ENCODE data around the gene GPR151.

The GPR151 gene

GRCh38 chr5:146475906-146476305 is 40.1 kb downstream of the GPR151 start:
- Histone ChIP-seq H3K27ac (ENCODE audit: low read length) (no peak overlapping the region), H3K79me2 (ENCODE audit: low read length) (peaks cover 55% of the 10 kb centered on the region), H3K36me3 (replicated peaks; ENCODE audit: low read depth, low read length) (peaks cover 48% of the 10 kb centered on the region), H4K20me1 (ENCODE audit: insufficient read depth, low read length) (peaks cover 12% of the 10 kb centered on the region; the same call in 1 of the 2 replicates), H3K27me3 (ENCODE audit: low read depth, low read length) (no peaks in the 10 kb centered on the region), H3K9me3 (ENCODE audit: insufficient read depth, low read length) (no peaks in the 10 kb centered on the region), H3K4me2 (ENCODE audit: low read length) (no peak overlapping the region), H2AFZ (ENCODE audit: low read depth, low read length) (no peak overlapping the region), H3K9ac (ENCODE audit: low read length) (no peak overlapping the region), H3K4me1 (ENCODE audit: low read length) (peaks cover 16% of the 10 kb centered on the region), H3K4me3 (ENCODE audit: low read length) (no peak overlapping the region)
- TF ChIP-seq CTCF (IDR thresholded peaks at IDR 0.05; ENCODE audit: low read depth, low read length) (no peak), EZH2phosphoT487 (IDR thresholded peaks at IDR 0.05; ENCODE audit: low read depth) (no peak)

GRCh38 chr5:146475190-146475780 is 40.7 kb downstream of the GPR151 start:
- H3K4me2 ChIP-seq (ENCODE audit: low read length): no peak overlapping the region
- TF ChIP-seq CTCF (IDR thresholded peaks at IDR 0.05; ENCODE audit: low read depth, low read length) (no peak), EZH2phosphoT487 (IDR thresholded peaks at IDR 0.05; ENCODE audit: low read depth) (no peak)
- no peak overlapping the region for H3K4me3 ChIP-seq (ENCODE audit: low read length)
- peaks cover 52% of the 10 kb centered on the region for H3K79me2 ChIP-seq (ENCODE audit: low read length)
- no peaks in the 10 kb centered on the region for H3K27me3 ChIP-seq (ENCODE audit: low read depth, low read length)
- no peaks in the 10 kb centered on the region for H3K9me3 ChIP-seq (ENCODE audit: insufficient read depth, low read length)
- no peak overlapping the region for H3K9ac ChIP-seq (ENCODE audit: low read length)
- peaks cover 12% of the 10 kb centered on the region; the same call in 1 of the 2 replicates for H4K20me1 ChIP-seq (ENCODE audit: insufficient read depth, low read length)
- H3K4me1 ChIP-seq (ENCODE audit: low read length): peaks cover 16% of the 10 kb centered on the region
- peaks cover 53% of the 10 kb centered on the region for H3K36me3 ChIP-seq (replicated peaks; ENCODE audit: low read depth, low read length)
- H3K27ac ChIP-seq (ENCODE audit: low read length): no peak overlapping the region
- no peak overlapping the region for H2AFZ ChIP-seq (ENCODE audit: low read depth, low read length)

- Histone ChIP-seq H3K4me3 (ENCODE audit: low read length) (no peak overlapping the region), H2AFZ (ENCODE audit: low read depth, low read length) (no peak overlapping the region), H3K36me3 (replicated peaks; ENCODE audit: low read depth, low read length) (peaks cover 51% of the 10 kb centered on the region), H3K27me3 (ENCODE audit: low read depth, low read length) (no peaks in the 10 kb centered on the region), H3K27ac (ENCODE audit: low read length) (peak overlapping the region; percentile 48), H3K79me2 (ENCODE audit: low read length) (peaks cover 50% of the 10 kb centered on the region), H3K9ac (ENCODE audit: low read length) (no peak overlapping the region), H3K4me1 (ENCODE audit: low read length) (peaks cover 16% of the 10 kb centered on the region), H4K20me1 (ENCODE audit: insufficient read depth, low read length) (peaks cover 12% of the 10 kb centered on the region; the same call in 1 of the 2 replicates), H3K9me3 (ENCODE audit: insufficient read depth, low read length) (no peaks in the 10 kb centered on the region), H3K4me2 (ENCODE audit: low read length) (peak overlapping the region; percentile 35)
- TF ChIP-seq EZH2phosphoT487 (IDR thresholded peaks at IDR 0.05; ENCODE audit: low read depth) (no peak), CTCF (IDR thresholded peaks at IDR 0.05; ENCODE audit: low read depth, low read length) (no peak)
Observed at GRCh38 chr5:146474065-146474464, 41.9 kb downstream of the GPR151 start.

- Histone ChIP-seq H3K9me3 (ENCODE audit: insufficient read depth, low read length) (no peaks in the 10 kb centered on the region), H3K79me2 (ENCODE audit: low read length) (peaks cover 55% of the 10 kb centered on the region), H3K36me3 (replicated peaks; ENCODE audit: low read depth, low read length) (peaks cover 47% of the 10 kb centered on the region), H4K20me1 (ENCODE audit: insufficient read depth, low read length) (peaks cover 14% of the 10 kb centered on the region; the same call in 1 of the 2 replicates), H3K27ac (ENCODE audit: low read length) (no peak overlapping the region), H3K4me1 (ENCODE audit: low read length) (no peaks in the 10 kb centered on the region), H3K9ac (ENCODE audit: low read length) (no peak overlapping the region), H3K4me3 (ENCODE audit: low read length) (no peak overlapping the region), H3K4me2 (ENCODE audit: low read length) (no peak overlapping the region), H3K27me3 (ENCODE audit: low read depth, low read length) (no peaks in the 10 kb centered on the region), H2AFZ (ENCODE audit: low read depth, low read length) (no peak overlapping the region)
- TF ChIP-seq EZH2phosphoT487 (IDR thresholded peaks at IDR 0.05; ENCODE audit: low read depth) (no peak), CTCF (IDR thresholded peaks at IDR 0.05; ENCODE audit: low read depth, low read length) (no peak)
Observed at GRCh38 chr5:146467760-146468159, 48.2 kb downstream of the GPR151 start.
